H1 (cell line): ENCODE measurements around the gene IQCN. TPM values are rescaled to one million over a fixed set of nuclear protein-coding genes. Genes with fewer than 3 reads are reported as not detected.

Experiments
- JUND ChIP-seq: IDR thresholded peaks from 2 replicates; pipeline ENCODE4 v1.6.1; 2011; ENCODE audit warnings: mild to moderate bottlenecking, improper control_type of control experiment, low read length
- polyA plus RNA-seq, 7 experiments: library from polyadenylated mRNA; depleted of rRNA in 3 of 7; stranded (reverse) in 5 of 7; unstranded in 2 of 7; fragments of >200 nt in 5 of 7; fragments of 200-250 nt in 2 of 7; gene quantifications; 1 replicate in 5 of 7; 2 replicates in 1 of 7; 4 replicates in 1 of 7; pipeline versions ENCODE4 v1.2.1 to v1.2.3, GENCODE V29; 2011 to 2013; ENCODE audit warnings: missing spikeins in 2 of 7, mixed read lengths in 2 of 7
- total RNA-seq: library from RNA; stranded (reverse); fragmentation: NEBNext Ultra II Directional; extraction: Animal tissue kit (Norgen Biotek cat#: 25700); gene quantifications from 2 replicates; pipeline ENCODE4 v1.2.1, GENCODE V29; 2021
- TF ChIP-seq, protein P1 (sequence below): fragments of 300-600 bp; sonication (generic); IDR thresholded peaks from 2 replicates; pipeline ENCODE4 v1.7.1; 2012; ENCODE audit warnings: low read length, moderate library complexity, mild to moderate bottlenecking, inconsistent platforms; ENCODE audit not compliant: insufficient replicate concordance

Gene IQCN
- total and polyA plus RNA-seq, 2 of the 8 experiments (the other 6 are each of a cell fraction or from before 2014, with no cell fraction given), result 0.36 to 1.0 TPM

DNA sequence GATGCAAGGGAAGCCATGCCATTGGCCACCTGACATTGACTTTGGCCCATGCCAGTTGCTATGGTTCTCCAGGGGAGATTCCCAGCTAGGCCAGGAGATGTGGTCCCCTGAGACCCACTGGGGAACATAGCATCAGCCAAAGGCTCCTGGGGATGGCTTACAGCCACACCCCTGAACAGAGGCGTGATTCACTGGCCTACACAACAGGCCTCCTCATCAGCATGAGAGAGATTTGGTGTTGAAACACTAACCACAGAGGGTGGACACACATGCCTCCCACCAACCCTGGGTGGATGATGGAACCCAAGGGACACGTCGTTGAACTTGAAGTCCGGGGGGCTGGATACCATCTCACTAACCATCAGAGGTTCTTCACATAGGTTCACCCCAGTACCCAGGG lies 14.4 kb downstream of the IQCN start (continued):
- TF ChIP-seq, protein P1, sequence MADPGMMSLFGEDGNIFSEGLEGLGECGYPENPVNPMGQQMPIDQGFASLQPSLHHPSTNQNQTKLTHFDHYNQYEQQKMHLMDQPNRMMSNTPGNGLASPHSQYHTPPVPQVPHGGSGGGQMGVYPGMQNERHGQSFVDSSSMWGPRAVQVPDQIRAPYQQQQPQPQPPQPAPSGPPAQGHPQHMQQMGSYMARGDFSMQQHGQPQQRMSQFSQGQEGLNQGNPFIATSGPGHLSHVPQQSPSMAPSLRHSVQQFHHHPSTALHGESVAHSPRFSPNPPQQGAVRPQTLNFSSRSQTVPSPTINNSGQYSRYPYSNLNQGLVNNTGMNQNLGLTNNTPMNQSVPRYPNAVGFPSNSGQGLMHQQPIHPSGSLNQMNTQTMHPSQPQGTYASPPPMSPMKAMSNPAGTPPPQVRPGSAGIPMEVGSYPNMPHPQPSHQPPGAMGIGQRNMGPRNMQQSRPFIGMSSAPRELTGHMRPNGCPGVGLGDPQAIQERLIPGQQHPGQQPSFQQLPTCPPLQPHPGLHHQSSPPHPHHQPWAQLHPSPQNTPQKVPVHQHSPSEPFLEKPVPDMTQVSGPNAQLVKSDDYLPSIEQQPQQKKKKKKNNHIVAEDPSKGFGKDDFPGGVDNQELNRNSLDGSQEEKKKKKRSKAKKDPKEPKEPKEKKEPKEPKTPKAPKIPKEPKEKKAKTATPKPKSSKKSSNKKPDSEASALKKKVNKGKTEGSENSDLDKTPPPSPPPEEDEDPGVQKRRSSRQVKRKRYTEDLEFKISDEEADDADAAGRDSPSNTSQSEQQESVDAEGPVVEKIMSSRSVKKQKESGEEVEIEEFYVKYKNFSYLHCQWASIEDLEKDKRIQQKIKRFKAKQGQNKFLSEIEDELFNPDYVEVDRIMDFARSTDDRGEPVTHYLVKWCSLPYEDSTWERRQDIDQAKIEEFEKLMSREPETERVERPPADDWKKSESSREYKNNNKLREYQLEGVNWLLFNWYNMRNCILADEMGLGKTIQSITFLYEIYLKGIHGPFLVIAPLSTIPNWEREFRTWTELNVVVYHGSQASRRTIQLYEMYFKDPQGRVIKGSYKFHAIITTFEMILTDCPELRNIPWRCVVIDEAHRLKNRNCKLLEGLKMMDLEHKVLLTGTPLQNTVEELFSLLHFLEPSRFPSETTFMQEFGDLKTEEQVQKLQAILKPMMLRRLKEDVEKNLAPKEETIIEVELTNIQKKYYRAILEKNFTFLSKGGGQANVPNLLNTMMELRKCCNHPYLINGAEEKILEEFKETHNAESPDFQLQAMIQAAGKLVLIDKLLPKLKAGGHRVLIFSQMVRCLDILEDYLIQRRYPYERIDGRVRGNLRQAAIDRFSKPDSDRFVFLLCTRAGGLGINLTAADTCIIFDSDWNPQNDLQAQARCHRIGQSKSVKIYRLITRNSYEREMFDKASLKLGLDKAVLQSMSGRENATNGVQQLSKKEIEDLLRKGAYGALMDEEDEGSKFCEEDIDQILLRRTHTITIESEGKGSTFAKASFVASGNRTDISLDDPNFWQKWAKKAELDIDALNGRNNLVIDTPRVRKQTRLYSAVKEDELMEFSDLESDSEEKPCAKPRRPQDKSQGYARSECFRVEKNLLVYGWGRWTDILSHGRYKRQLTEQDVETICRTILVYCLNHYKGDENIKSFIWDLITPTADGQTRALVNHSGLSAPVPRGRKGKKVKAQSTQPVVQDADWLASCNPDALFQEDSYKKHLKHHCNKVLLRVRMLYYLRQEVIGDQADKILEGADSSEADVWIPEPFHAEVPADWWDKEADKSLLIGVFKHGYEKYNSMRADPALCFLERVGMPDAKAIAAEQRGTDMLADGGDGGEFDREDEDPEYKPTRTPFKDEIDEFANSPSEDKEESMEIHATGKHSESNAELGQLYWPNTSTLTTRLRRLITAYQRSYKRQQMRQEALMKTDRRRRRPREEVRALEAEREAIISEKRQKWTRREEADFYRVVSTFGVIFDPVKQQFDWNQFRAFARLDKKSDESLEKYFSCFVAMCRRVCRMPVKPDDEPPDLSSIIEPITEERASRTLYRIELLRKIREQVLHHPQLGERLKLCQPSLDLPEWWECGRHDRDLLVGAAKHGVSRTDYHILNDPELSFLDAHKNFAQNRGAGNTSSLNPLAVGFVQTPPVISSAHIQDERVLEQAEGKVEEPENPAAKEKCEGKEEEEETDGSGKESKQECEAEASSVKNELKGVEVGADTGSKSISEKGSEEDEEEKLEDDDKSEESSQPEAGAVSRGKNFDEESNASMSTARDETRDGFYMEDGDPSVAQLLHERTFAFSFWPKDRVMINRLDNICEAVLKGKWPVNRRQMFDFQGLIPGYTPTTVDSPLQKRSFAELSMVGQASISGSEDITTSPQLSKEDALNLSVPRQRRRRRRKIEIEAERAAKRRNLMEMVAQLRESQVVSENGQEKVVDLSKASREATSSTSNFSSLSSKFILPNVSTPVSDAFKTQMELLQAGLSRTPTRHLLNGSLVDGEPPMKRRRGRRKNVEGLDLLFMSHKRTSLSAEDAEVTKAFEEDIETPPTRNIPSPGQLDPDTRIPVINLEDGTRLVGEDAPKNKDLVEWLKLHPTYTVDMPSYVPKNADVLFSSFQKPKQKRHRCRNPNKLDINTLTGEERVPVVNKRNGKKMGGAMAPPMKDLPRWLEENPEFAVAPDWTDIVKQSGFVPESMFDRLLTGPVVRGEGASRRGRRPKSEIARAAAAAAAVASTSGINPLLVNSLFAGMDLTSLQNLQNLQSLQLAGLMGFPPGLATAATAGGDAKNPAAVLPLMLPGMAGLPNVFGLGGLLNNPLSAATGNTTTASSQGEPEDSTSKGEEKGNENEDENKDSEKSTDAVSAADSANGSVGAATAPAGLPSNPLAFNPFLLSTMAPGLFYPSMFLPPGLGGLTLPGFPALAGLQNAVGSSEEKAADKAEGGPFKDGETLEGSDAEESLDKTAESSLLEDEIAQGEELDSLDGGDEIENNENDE, result no peak
- TF ChIP-seq JUND, result no peak
